HEK293 (cell line): ENCODE measurements around the gene SYNPO2L.

Experiments used
- MYNN ChIP-seq: fragments of 450-650 bp; formaldehyde crosslinking; IDR thresholded peaks from 2 replicates; pipeline ENCODE4 v1.5.1; 2016; ENCODE audit warnings: missing biosample characterization, missing genetic modification characterization, borderline replicate concordance
- TCF7L2 ChIP-seq: IDR thresholded peaks from 2 replicates; pipeline ENCODE4 v1.6.1; 2011; ENCODE audit warnings: low read depth, mild to moderate bottlenecking, inconsistent platforms, low read length, moderate library complexity, borderline replicate concordance
- ZBTB21 ChIP-seq: fragments of 450-650 bp; formaldehyde crosslinking; IDR thresholded peaks from 2 replicates; pipeline ENCODE4 v1.5.1; 2017; ENCODE audit warnings: missing biosample characterization, missing genetic modification characterization
- ZNF146 ChIP-seq: fragments of 450-650 bp; formaldehyde crosslinking; IDR thresholded peaks from 2 replicates; pipeline ENCODE4 v1.5.1; 2016; ENCODE audit warnings: missing biosample characterization, missing genetic modification characterization
- TF ChIP-seq, protein P1 (sequence below): fragments of 450-650 bp; formaldehyde crosslinking; IDR thresholded peaks from 2 replicates; pipeline ENCODE4 v1.5.1; 2016; ENCODE audit warnings: missing biosample characterization, missing genetic modification characterization, low read depth
- TF ChIP-seq, protein P2 (sequence below): fragments of 450-650 bp; formaldehyde crosslinking; IDR thresholded peaks from 2 replicates; pipeline ENCODE4 v1.5.1; 2016; ENCODE audit warnings: missing biosample characterization, missing genetic modification characterization

DNA sequence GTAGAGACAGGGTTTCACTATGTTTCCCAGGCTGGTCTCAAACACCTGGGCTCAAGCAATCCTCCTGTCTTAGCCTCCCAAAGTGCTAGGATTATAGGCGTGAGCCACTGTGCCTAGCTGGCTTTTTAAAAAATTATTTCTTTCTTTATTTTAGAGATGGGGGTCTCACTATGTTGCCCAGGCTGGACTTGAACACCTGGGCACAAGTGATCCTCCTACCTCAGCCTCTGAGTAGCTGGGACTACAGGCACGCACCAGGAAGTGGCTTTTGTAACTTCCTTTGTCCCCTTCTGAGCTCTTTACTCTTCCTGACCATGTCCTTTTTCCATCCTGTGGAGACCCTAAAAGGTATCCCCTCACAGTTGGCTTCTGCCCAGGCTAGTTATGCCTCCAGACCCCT lies 12.5 kb downstream of the SYNPO2L start:
- TF ChIP-seq ZNF146 (tag by site-specific recombination) (no peak), MYNN (no peak), ZBTB21 (tag by site-specific recombination) (no peak), TCF7L2 (no peak)
- TF ChIP-seq, protein P1, sequence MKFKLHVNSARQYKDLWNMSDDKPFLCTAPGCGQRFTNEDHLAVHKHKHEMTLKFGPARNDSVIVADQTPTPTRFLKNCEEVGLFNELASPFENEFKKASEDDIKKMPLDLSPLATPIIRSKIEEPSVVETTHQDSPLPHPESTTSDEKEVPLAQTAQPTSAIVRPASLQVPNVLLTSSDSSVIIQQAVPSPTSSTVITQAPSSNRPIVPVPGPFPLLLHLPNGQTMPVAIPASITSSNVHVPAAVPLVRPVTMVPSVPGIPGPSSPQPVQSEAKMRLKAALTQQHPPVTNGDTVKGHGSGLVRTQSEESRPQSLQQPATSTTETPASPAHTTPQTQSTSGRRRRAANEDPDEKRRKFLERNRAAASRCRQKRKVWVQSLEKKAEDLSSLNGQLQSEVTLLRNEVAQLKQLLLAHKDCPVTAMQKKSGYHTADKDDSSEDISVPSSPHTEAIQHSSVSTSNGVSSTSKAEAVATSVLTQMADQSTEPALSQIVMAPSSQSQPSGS (tag by site-specific recombination): no peak
- TF ChIP-seq, protein P2, sequence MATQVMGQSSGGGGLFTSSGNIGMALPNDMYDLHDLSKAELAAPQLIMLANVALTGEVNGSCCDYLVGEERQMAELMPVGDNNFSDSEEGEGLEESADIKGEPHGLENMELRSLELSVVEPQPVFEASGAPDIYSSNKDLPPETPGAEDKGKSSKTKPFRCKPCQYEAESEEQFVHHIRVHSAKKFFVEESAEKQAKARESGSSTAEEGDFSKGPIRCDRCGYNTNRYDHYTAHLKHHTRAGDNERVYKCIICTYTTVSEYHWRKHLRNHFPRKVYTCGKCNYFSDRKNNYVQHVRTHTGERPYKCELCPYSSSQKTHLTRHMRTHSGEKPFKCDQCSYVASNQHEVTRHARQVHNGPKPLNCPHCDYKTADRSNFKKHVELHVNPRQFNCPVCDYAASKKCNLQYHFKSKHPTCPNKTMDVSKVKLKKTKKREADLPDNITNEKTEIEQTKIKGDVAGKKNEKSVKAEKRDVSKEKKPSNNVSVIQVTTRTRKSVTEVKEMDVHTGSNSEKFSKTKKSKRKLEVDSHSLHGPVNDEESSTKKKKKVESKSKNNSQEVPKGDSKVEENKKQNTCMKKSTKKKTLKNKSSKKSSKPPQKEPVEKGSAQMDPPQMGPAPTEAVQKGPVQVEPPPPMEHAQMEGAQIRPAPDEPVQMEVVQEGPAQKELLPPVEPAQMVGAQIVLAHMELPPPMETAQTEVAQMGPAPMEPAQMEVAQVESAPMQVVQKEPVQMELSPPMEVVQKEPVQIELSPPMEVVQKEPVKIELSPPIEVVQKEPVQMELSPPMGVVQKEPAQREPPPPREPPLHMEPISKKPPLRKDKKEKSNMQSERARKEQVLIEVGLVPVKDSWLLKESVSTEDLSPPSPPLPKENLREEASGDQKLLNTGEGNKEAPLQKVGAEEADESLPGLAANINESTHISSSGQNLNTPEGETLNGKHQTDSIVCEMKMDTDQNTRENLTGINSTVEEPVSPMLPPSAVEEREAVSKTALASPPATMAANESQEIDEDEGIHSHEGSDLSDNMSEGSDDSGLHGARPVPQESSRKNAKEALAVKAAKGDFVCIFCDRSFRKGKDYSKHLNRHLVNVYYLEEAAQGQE (tag by site-specific recombination): no peak
